Fibroblast of the aortic adventitia (primary cell): ENCODE measurements around the gene SPDYE3. TPM values are rescaled to one million over a fixed set of nuclear protein-coding genes. Genes with fewer than 3 reads are reported as not detected.
"Not testable (repeated sequence)": the region's sequence is repeated elsewhere in the genome, so short reads cannot be mapped to it uniquely, and the experiment has no call there.

Experiments used
- DNase-seq: peaks from one replicate; pipeline ENCODE4 v3.0.0-alpha.2; 2010; ENCODE audit warnings: low read depth
- H3K4me3 ChIP-seq: 2 replicates; pipeline ENCODE4 v1.5.1; 2011; ENCODE audit warnings: low read depth, mild to moderate bottlenecking, control low read depth, low read length, moderate library complexity
- CTCF ChIP-seq: IDR thresholded peaks from 2 replicates; pipeline ENCODE4 v1.5.1; 2011; ENCODE audit warnings: mild to moderate bottlenecking, low read length, control low read depth, inconsistent platforms; ENCODE audit not compliant: insufficient read depth
- total RNA-seq: library from RNA; depleted of rRNA; stranded (reverse); fragments of >200 nt; gene quantifications from 2 replicates; pipeline ENCODE4 v1.2.3, GENCODE V29; 2012; ENCODE audit warnings: low replicate concordance

SPDYE3 gene
- total RNA-seq, 1 donor, result not detected

GRCh38 chr7:100271716-100272537, 35.6 kb upstream of the SPDYE3 start:
- H3K4me3 ChIP-seq, result peak overlapping the region; percentile 73
- peak; percentile 96 for DNase-seq
- TF ChIP-seq CTCF, result peak; percentile 36

- DNase-seq, result not testable (repeated sequence)
- peak overlapping the region; percentile 73 for H3K4me3 ChIP-seq
These were observed 35.0 kb upstream of the SPDYE3 start for GRCh38 chr7:100272538-100272902.

GRCh38 chr7:100275120-100275519, 32.4 kb upstream of the SPDYE3 start:
- no peak for TF ChIP-seq CTCF
- no peak for DNase-seq
- H3K4me3 ChIP-seq, result no peak overlapping the region

GRCh38 chr7:100276126-100276525, 31.4 kb upstream of the SPDYE3 start:
- not testable (repeated sequence) for H3K4me3 ChIP-seq, DNase-seq

GRCh38 chr7:100282069-100282608, 25.4 kb upstream of the SPDYE3 start:
- H3K4me3 ChIP-seq, DNase-seq: not testable (repeated sequence)

- H3K4me3 ChIP-seq, result not testable (repeated sequence)
- DNase-seq, result peak; percentile 54
These were observed 24.4 kb upstream of the SPDYE3 start for GRCh38 chr7:100283147-100283546.

GRCh38 chr7:100287191-100287969, 20.1 kb upstream of the SPDYE3 start:
- DNase-seq, H3K4me3 ChIP-seq: not testable (repeated sequence)

- DNase-seq, H3K4me3 ChIP-seq: not testable (repeated sequence)
These were observed 19.2 kb upstream of the SPDYE3 start for GRCh38 chr7:100288258-100288657.

- not testable (repeated sequence) for H3K4me3 ChIP-seq, DNase-seq
These were observed 15.3 kb upstream of the SPDYE3 start for GRCh38 chr7:100292162-100292561.

- peak; percentile 20 for DNase-seq
- not testable (repeated sequence) for H3K4me3 ChIP-seq
These were observed 12.2 kb upstream of the SPDYE3 start for GRCh38 chr7:100295269-100295668.

- peak; percentile 3 for DNase-seq
- not testable (repeated sequence) for H3K4me3 ChIP-seq
These were observed 9.5 kb upstream of the SPDYE3 start for GRCh38 chr7:100297852-100298631.

- not testable (repeated sequence) for DNase-seq, H3K4me3 ChIP-seq
These were observed 8.9 kb upstream of the SPDYE3 start for GRCh38 chr7:100298632-100298895.

- H3K4me3 ChIP-seq, DNase-seq: not testable (repeated sequence)
These were observed 3.0 kb upstream of the SPDYE3 start for GRCh38 chr7:100304526-100304925.

- DNase-seq, H3K4me3 ChIP-seq: not testable (repeated sequence)
These were observed 10.8 kb downstream of the SPDYE3 start for GRCh38 chr7:100318329-100318728.

- DNase-seq, result not testable (repeated sequence)
These were observed 14.1 kb downstream of the SPDYE3 start for GRCh38 chr7:100321648-100322047.

GRCh38 chr7:100324194-100324593, 16.7 kb downstream of the SPDYE3 start:
- DNase-seq, H3K4me3 ChIP-seq: not testable (repeated sequence)

More at GRCh38 chr7:100321648-100322047, 14.1 kb downstream of the SPDYE3 start:
- not testable (repeated sequence) for H3K4me3 ChIP-seq
